HFFc6 (cell line): ENCODE measurements around the gene FAM240A. TPM values are rescaled to one million over a fixed set of nuclear protein-coding genes. Genes with fewer than 3 reads are reported as not detected.
"Not testable (repeated sequence)": the region's sequence is repeated elsewhere in the genome, so short reads cannot be mapped to it uniquely, and the experiment has no call there.

Experiments used
- DNase-seq: peaks from one replicate; pipeline ENCODE4 v3.0.0-alpha.2; 2018
- H3K27ac Mint-ChIP-seq: 2 replicates; pipeline ENCODE4 v1.8.0; 2020; ENCODE audit warnings: mild to moderate bottlenecking, mixed read lengths
- H3K27me3 Mint-ChIP-seq: 2 replicates; pipeline ENCODE4 v1.8.0; 2021; ENCODE audit warnings: mild to moderate bottlenecking, moderate library complexity, mixed read lengths; ENCODE audit not compliant: insufficient read depth
- H3K36me3 Mint-ChIP-seq: 2 replicates; pipeline ENCODE4 v1.8.0; 2021; ENCODE audit warnings: low read depth, mixed read lengths
- H3K4me1 Mint-ChIP-seq: 2 replicates; pipeline ENCODE4 v1.8.0; 2020; ENCODE audit warnings: low read depth, mixed read lengths
- H3K4me3 Mint-ChIP-seq: 2 replicates; pipeline ENCODE4 v1.8.0; 2020; ENCODE audit warnings: mild to moderate bottlenecking, moderate library complexity, mixed read lengths
- H3K9me3 Mint-ChIP-seq: 2 replicates; pipeline ENCODE4 v1.8.0; 2020; ENCODE audit warnings: mild to moderate bottlenecking, mixed read lengths
- CTCF ChIP-seq: fragments of 200-600 bp; sonication (generic); IDR thresholded peaks from 2 replicates; pipeline ENCODE4 v1.5.0; 2021; ENCODE audit warnings: antibody characterized with exemption, mild to moderate bottlenecking
- total RNA-seq, 6 experiments: library from RNA; stranded (reverse); fragmentation: NEBNext Ultra II Directional; extraction: Animal tissue kit (Norgen Biotek cat#: 25700); gene quantifications; 2 replicates in 1 of 6; 3 replicates in 5 of 6; pipeline ENCODE4 v1.2.3, GENCODE V29; 2021

Gene FAM240A
- total RNA-seq, 6 experiments from 2014 or later, result not detected

GRCh38 chr3:46584598-46585467, 27.5 kb upstream of the FAM240A start:
- Mint-ChIP-seq H3K36me3 (no peaks in the 10 kb centered on the region), H3K27ac (no peak overlapping the region), H3K9me3 (no peaks in the 10 kb centered on the region), H3K4me3 (no peak overlapping the region), H3K27me3 (peaks cover 58% of the 10 kb centered on the region), H3K4me1 (no peaks in the 10 kb centered on the region)
- DNase-seq, result no peak
- TF ChIP-seq CTCF, result no peak

GRCh38 chr3:46585799-46586693, 26.3 kb upstream of the FAM240A start:
- H3K9me3 Mint-ChIP-seq, result no peaks in the 10 kb centered on the region
- DNase-seq, result no peak
- H3K4me1 Mint-ChIP-seq, result no peaks in the 10 kb centered on the region
- H3K36me3 Mint-ChIP-seq, result no peaks in the 10 kb centered on the region
- H3K27me3 Mint-ChIP-seq, result peaks cover 49% of the 10 kb centered on the region
- H3K27ac Mint-ChIP-seq, result no peak overlapping the region
- H3K4me3 Mint-ChIP-seq, result no peak overlapping the region
- TF ChIP-seq CTCF, result no peak

GRCh38 chr3:46586738-46587246, 25.5 kb upstream of the FAM240A start:
- no peak overlapping the region for H3K27ac Mint-ChIP-seq
- H3K4me3 Mint-ChIP-seq, result no peak overlapping the region
- peaks cover 4% of the 10 kb centered on the region; the same call in 1 of the 2 replicates for H3K9me3 Mint-ChIP-seq
- H3K4me1 Mint-ChIP-seq, result no peaks in the 10 kb centered on the region
- H3K27me3 Mint-ChIP-seq, result peaks cover 47% of the 10 kb centered on the region
- TF ChIP-seq CTCF, result no peak
- DNase-seq, result no peak
- H3K36me3 Mint-ChIP-seq, result no peaks in the 10 kb centered on the region

GRCh38 chr3:46587268-46587667, 25.1 kb upstream of the FAM240A start:
- H3K27ac Mint-ChIP-seq, H3K4me1 Mint-ChIP-seq, H3K9me3 Mint-ChIP-seq, DNase-seq, H3K36me3 Mint-ChIP-seq, H3K4me3 Mint-ChIP-seq: not testable (repeated sequence)
- peaks cover 47% of the 10 kb centered on the region for H3K27me3 Mint-ChIP-seq

GRCh38 chr3:46593274-46593862, 19.0 kb upstream of the FAM240A start:
- peaks cover 28% of the 10 kb centered on the region for H3K27me3 Mint-ChIP-seq
- H3K36me3 Mint-ChIP-seq, result no peaks in the 10 kb centered on the region
- no peak overlapping the region for H3K4me3 Mint-ChIP-seq
- no peak overlapping the region for H3K27ac Mint-ChIP-seq
- TF ChIP-seq CTCF, result no peak
- peaks cover 8% of the 10 kb centered on the region; the same call in 1 of the 2 replicates for H3K9me3 Mint-ChIP-seq
- no peaks in the 10 kb centered on the region for H3K4me1 Mint-ChIP-seq
- DNase-seq, result no peak
